CD8-positive, alpha-beta memory T cell (primary cell): Measurements from ENCODE around the gene CAMKMT. TPM values are rescaled to one million over a fixed set of nuclear protein-coding genes. Genes with fewer than 3 reads are reported as not detected.

Source experiments
- CTCF ChIA-PET: fragments of 350-600 bp; sonication (Branson Sonifier 250); formaldehyde crosslinking; loops from one replicate; lab custom pipeline; 2021; ENCODE audit warnings: antibody characterized with exemption; lab: Charles Lee
- POLR2A ChIA-PET: fragments of 350-600 bp; sonication (Branson Sonifier 250); formaldehyde crosslinking; loops from one replicate; lab custom pipeline; 2021; ENCODE audit warnings: antibody characterized with exemption; lab: Charles Lee
- DNase-seq, 5 donors: peaks; one replicate each; pipeline versions ENCODE4 v3.0.0 to v3.0.0-alpha.2; 2020 to 2022; ENCODE audit warnings: mixed read lengths in 1 of 5
- H3K27ac ChIP-seq: one replicate; pipeline ENCODE4 v1.7.0; 2013; ENCODE audit warnings: low read depth, mild to moderate bottlenecking, low read length, moderate library complexity
- H3K27me3 ChIP-seq: 2 replicates; pipeline ENCODE4 v1.7.0; 2013; ENCODE audit warnings: low read length, mild to moderate bottlenecking; ENCODE audit not compliant: insufficient read depth, poor library complexity, severe bottlenecking
- H3K36me3 ChIP-seq: 2 replicates; pipeline ENCODE4 v1.7.0; 2013; ENCODE audit warnings: mild to moderate bottlenecking, low read length, moderate library complexity; ENCODE audit not compliant: insufficient read depth
- H3K4me1 ChIP-seq: 2 replicates; pipeline ENCODE4 v1.7.0; 2013; ENCODE audit warnings: mild to moderate bottlenecking, low read length, moderate library complexity; ENCODE audit not compliant: insufficient read depth
- H3K4me3 ChIP-seq: 2 replicates; pipeline ENCODE4 v1.7.0; 2013; ENCODE audit warnings: mild to moderate bottlenecking, low read length
- H3K9me3 ChIP-seq: 2 replicates; pipeline ENCODE4 v1.7.0; 2013; ENCODE audit warnings: mild to moderate bottlenecking, low read length
- H3K27ac Mint-ChIP-seq, 8 donors: one replicate each; pipeline ENCODE4 v1.8.0; 2020 to 2021; ENCODE audit warnings: mixed read lengths in 8 of 8, mild to moderate bottlenecking in 6 of 8, inconsistent platforms in 3 of 8, moderate library complexity in 3 of 8
- H3K27me3 Mint-ChIP-seq, 2 donors: one replicate each; pipeline ENCODE4 v1.8.0; 2020 to 2021; ENCODE audit warnings: mixed read lengths in 2 of 2, mild to moderate bottlenecking in 1 of 2, moderate library complexity in 1 of 2
- H3K36me3 Mint-ChIP-seq, 3 donors: one replicate each; pipeline ENCODE4 v1.8.0; 2020 to 2021; ENCODE audit warnings: mixed read lengths in 3 of 3, inconsistent platforms in 1 of 3, mild to moderate bottlenecking in 1 of 3
- H3K4me1 Mint-ChIP-seq, 3 donors: one replicate each; pipeline ENCODE4 v1.8.0; 2020 to 2021; ENCODE audit warnings: mixed read lengths in 3 of 3, inconsistent platforms in 1 of 3, mild to moderate bottlenecking in 1 of 3
- H3K4me3 Mint-ChIP-seq, 7 donors: one replicate each; pipeline ENCODE4 v1.8.0; 2020 to 2021; ENCODE audit warnings: mixed read lengths in 7 of 7, mild to moderate bottlenecking in 6 of 7, moderate library complexity in 4 of 7, inconsistent platforms in 2 of 7
- H3K9me3 Mint-ChIP-seq, 5 donors: one replicate each; pipeline ENCODE4 v1.8.0; 2020 to 2022; ENCODE audit warnings: mixed read lengths in 5 of 5, mild to moderate bottlenecking in 3 of 5, moderate library complexity in 2 of 5, inconsistent platforms in 1 of 5
- polyA plus RNA-seq: library from polyadenylated mRNA; unstranded; fragments of 300-500 nt; fragmentation: Illumina TruSeq; gene quantifications from one replicate; pipeline ENCODE4 v1.2.3, GENCODE V29; 2021
- total RNA-seq, 2 experiments: library from RNA; stranded (reverse); gene quantifications; one replicate each; pipeline ENCODE4 v1.2.3, GENCODE V29; 2021

CAMKMT gene
- total and polyA plus RNA-seq, 3 experiments from 2014 or later, result 11.4 to 14.0 (median 11.7) TPM

DNA sequence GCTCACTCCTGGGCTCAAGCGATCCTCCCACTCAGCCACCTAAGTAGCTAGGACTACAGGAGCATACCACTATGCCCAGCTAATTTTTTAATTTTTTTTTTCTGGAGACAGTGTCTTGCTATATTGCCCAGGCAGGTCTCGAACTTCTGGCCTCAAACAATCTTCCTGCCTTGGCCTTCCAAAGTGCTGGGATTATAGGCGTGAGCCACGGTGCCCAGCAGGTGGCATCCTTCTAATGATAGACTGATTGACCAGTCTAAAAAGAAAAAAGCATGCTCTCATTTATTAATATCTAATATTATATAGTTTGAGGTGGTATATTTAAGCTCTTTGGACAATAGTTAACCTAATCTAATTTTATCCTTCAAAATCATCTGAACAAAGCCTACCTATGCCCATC, 198.6 kb downstream of the CAMKMT start:
- Mint-ChIP-seq H3K27ac (no peak overlapping the region), H3K36me3 (peaks cover 9 to 25% (median 12%) of the 10 kb centered on the region in 3 donors), H3K4me3 (no peak overlapping the region), H3K9me3 (no peaks in the 10 kb centered on the region), H3K27me3 (no peaks in the 10 kb centered on the region), H3K4me1 (no peaks in the 10 kb centered on the region)
- Histone ChIP-seq H3K9me3 (no peaks in the 10 kb centered on the region), H3K4me1 (no peaks in the 10 kb centered on the region), H3K27me3 (no peaks in the 10 kb centered on the region), H3K4me3 (no peak overlapping the region), H3K36me3 (no peaks in the 10 kb centered on the region), H3K27ac (no peak overlapping the region)
- CTCF ChIA-PET, result interaction anchor here (0.9 to 1.2 kb wide), 2 partner anchors 11 to 395 kb away, joined by 3 read pairs; no protein-coding TSS in a partner anchor
- DNase-seq, result no peak
- POLR2A ChIA-PET, result no interaction called here

DNA sequence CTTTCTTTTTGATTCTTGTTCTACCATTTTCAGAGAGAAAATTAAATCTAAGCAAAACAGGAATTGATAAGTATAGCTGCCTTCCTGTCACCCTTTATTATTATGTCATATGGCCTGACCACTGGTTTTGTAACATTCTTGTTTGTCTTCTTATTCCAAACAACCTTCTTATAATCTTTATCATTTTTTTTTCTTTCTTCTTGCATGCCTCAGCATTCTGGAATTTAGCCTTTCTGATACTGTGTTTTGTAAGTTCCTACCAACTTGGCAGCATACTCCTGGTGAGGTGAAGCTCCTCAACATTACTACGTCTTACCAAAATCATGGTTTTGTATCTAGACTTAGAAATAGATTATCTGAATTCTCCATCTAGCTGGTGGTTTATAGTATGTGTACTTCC, 199.2 kb downstream of the CAMKMT start:
- Mint-ChIP-seq H3K9me3 (no peaks in the 10 kb centered on the region), H3K4me1 (no peaks in the 10 kb centered on the region), H3K27me3 (no peaks in the 10 kb centered on the region), H3K36me3 (peaks cover 7 to 20% (median 8%) of the 10 kb centered on the region in 3 donors), H3K27ac (no peak overlapping the region), H3K4me3 (no peak overlapping the region)
- Histone ChIP-seq H3K36me3 (no peaks in the 10 kb centered on the region), H3K27ac (no peak overlapping the region), H3K4me1 (no peaks in the 10 kb centered on the region), H3K27me3 (no peaks in the 10 kb centered on the region), H3K9me3 (no peaks in the 10 kb centered on the region), H3K4me3 (no peak overlapping the region)
- no peak for DNase-seq
- CTCF ChIA-PET, result interaction anchor here (1.2 kb wide), 1 partner anchor 11 kb away, joined by 3 read pairs; no protein-coding TSS in a partner anchor
- POLR2A ChIA-PET, result no interaction called here

DNA sequence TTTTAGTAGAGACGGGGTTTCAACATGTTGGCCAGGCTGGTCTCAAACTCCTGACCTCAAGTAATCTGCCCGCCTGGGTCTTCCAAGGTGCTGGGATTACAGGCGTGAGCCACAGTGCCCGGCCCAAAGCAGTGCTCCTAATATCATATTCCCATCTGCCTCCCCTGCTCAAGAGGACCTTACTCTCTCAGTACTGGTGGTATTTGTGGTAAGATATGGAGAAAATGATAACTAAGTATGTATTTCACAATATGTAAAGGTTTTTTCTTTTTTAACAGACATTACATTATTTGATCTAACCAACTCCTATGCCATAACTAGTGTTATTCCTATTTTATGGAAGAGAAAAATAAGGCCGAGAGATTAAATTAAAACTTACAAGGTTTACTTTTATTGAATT, 201.0 kb downstream of the CAMKMT start:
- H3K9me3 ChIP-seq, result no peaks in the 10 kb centered on the region
- peaks cover 4 to 12% (median 5%) of the 10 kb centered on the region in 3 donors for H3K36me3 Mint-ChIP-seq
- H3K27me3 Mint-ChIP-seq, result no peaks in the 10 kb centered on the region
- H3K27ac ChIP-seq, result no peak overlapping the region
- no peak overlapping the region for H3K27ac Mint-ChIP-seq
- H3K4me3 ChIP-seq, result no peak overlapping the region
- H3K36me3 ChIP-seq, result no peaks in the 10 kb centered on the region
- DNase-seq, result no peak
- H3K4me1 Mint-ChIP-seq, result no peaks in the 10 kb centered on the region
- H3K27me3 ChIP-seq, result no peaks in the 10 kb centered on the region
- H3K9me3 Mint-ChIP-seq, result no peaks in the 10 kb centered on the region
- H3K4me1 ChIP-seq, result no peaks in the 10 kb centered on the region
- POLR2A ChIA-PET, result no interaction called here
- no peak overlapping the region for H3K4me3 Mint-ChIP-seq
- CTCF ChIA-PET, result no interaction called here

DNA sequence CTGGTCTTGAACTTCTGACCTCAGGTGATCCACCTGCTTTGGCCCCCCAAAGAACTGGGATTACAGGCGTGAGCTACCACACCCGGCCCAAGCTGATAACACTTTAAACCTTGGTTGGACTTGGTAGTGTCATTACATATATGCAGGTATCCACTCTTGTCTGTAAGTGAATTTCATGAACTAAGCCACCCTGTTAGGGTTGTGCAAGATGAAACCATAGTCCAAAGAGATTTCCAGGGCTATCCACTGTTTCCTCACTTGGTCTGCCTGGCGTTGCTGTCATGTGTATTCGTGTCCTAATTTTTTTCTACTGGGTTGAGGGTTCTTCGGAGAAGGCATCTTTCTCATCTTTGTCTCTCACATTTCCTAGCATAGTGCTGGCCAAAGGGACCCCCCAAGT, 203.0 kb downstream of the CAMKMT start:
- Mint-ChIP-seq H3K36me3 (peaks cover 3 to 4% (median 3%) of the 10 kb centered on the region in 3 donors), H3K4me1 (peaks cover 8 to 16% (median 14%) of the 10 kb centered on the region in 3 donors), H3K4me3 (no peak overlapping the region), H3K27me3 (no peaks in the 10 kb centered on the region), H3K9me3 (no peaks in the 10 kb centered on the region), H3K27ac (no peak overlapping the region)
- ChIA-PET CTCF (no interaction called here), POLR2A (no interaction called here)
- Histone ChIP-seq H3K4me1 (peaks cover 4% of the 10 kb centered on the region), H3K9me3 (no peaks in the 10 kb centered on the region), H3K36me3 (no peaks in the 10 kb centered on the region), H3K27me3 (no peaks in the 10 kb centered on the region), H3K4me3 (no peak overlapping the region), H3K27ac (no peak overlapping the region)
- DNase-seq, result no peak

DNA sequence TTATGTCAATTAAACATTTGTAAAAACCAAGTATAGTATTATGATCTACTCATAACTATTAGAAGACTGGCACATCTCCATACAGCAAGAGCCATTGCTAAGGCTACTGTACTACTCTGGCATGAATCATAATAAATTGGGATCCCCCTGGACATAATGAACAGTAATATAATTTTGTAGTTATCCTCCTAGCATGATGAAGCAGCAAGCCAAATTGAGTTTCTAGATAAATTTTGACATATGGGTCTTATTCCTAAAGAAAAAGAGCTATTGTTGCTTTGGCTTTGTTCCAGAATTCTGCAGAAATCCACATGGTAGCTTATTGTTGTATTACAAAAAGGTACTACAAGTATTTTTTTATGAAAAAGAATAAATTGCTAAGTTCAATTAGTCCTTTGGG, 204.3 kb downstream of the CAMKMT start:
- Histone ChIP-seq H3K36me3 (no peaks in the 10 kb centered on the region), H3K27ac (no peak overlapping the region), H3K4me1 (peaks cover 16% of the 10 kb centered on the region), H3K9me3 (no peaks in the 10 kb centered on the region), H3K27me3 (no peaks in the 10 kb centered on the region), H3K4me3 (no peak overlapping the region)
- Mint-ChIP-seq H3K9me3 (no peaks in the 10 kb centered on the region), H3K4me1 (peaks cover 19 to 28% (median 26%) of the 10 kb centered on the region in 3 donors), H3K27ac (no peak overlapping the region), H3K36me3 (peaks cover 3 to 4% (median 3%) of the 10 kb centered on the region in 3 donors), H3K4me3 (no peak overlapping the region), H3K27me3 (no peaks in the 10 kb centered on the region)
- ChIA-PET POLR2A (no interaction called here), CTCF (no interaction called here)
- no peak for DNase-seq

DNA sequence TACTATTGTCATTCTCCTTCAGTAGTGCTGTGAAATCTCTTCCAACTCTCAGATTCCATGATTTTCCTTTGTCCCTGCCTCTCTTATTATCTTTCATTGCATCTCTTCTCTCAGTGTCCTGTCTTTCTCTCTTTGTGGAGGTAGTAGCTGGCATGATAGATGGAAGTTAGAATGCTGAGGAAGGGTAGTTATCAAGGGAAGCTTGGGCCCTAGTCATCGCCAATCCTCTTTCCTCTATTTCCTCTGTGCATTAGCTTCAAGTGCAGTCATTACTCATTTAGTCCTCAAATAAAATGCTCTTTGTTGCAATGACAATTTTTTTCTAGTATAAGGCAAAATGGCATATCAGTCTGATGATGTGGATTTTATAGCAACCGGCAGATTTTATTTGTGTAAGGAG, 207.7 kb downstream of the CAMKMT start:
- peaks cover 23 to 30% (median 29%) of the 10 kb centered on the region in 3 donors for H3K4me1 Mint-ChIP-seq
- peaks cover 0 to 7% (median 2%) of the 10 kb centered on the region in 3 donors for H3K36me3 Mint-ChIP-seq
- ChIA-PET CTCF (no interaction called here), POLR2A (no interaction called here)
- H3K27me3 Mint-ChIP-seq, result no peaks in the 10 kb centered on the region
- H3K4me1 ChIP-seq, result peaks cover 17% of the 10 kb centered on the region
- H3K36me3 ChIP-seq, result no peaks in the 10 kb centered on the region
- H3K27ac Mint-ChIP-seq, result no peak overlapping the region
- H3K4me3 Mint-ChIP-seq, result no peak overlapping the region
- DNase-seq, result no peak
- H3K4me3 ChIP-seq, result no peak overlapping the region
- no peaks in the 10 kb centered on the region for H3K9me3 Mint-ChIP-seq
- no peaks in the 10 kb centered on the region for H3K27me3 ChIP-seq
- no peaks in the 10 kb centered on the region for H3K9me3 ChIP-seq
- H3K27ac ChIP-seq, result no peak overlapping the region

DNA sequence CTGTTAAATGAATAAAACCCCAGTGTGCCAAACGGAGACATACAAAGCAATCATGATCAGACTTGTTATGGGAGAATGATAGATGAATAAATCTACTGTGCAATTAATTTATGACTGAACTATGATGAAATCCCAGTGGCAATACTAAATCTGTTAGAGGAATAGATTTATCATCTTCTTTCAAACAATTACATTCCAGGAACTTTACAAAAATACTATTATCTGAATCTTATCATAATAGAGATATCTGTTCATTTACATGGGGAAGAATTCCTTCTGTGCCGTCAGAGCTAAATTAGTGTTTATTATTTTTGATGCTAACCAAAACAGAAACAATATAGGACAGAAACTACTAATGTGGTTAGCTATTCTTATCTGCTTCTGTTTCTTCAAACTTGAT, 208.5 kb downstream of the CAMKMT start:
- H3K27me3 ChIP-seq, result no peaks in the 10 kb centered on the region
- H3K27ac ChIP-seq, result no peak overlapping the region
- no peak overlapping the region for H3K4me3 Mint-ChIP-seq
- DNase-seq, result no peak
- H3K27me3 Mint-ChIP-seq, result no peaks in the 10 kb centered on the region
- no peak overlapping the region for H3K27ac Mint-ChIP-seq
- peaks cover 23 to 30% (median 29%) of the 10 kb centered on the region in 3 donors for H3K4me1 Mint-ChIP-seq
- peaks cover 17% of the 10 kb centered on the region for H3K4me1 ChIP-seq
- CTCF ChIA-PET, result no interaction called here
- POLR2A ChIA-PET, result no interaction called here
- no peaks in the 10 kb centered on the region for H3K36me3 ChIP-seq
- H3K36me3 Mint-ChIP-seq, result peaks cover 0 to 7% (median 0%) of the 10 kb centered on the region in 3 donors
- H3K9me3 Mint-ChIP-seq, result no peaks in the 10 kb centered on the region
- no peaks in the 10 kb centered on the region for H3K9me3 ChIP-seq
- no peak overlapping the region for H3K4me3 ChIP-seq

DNA sequence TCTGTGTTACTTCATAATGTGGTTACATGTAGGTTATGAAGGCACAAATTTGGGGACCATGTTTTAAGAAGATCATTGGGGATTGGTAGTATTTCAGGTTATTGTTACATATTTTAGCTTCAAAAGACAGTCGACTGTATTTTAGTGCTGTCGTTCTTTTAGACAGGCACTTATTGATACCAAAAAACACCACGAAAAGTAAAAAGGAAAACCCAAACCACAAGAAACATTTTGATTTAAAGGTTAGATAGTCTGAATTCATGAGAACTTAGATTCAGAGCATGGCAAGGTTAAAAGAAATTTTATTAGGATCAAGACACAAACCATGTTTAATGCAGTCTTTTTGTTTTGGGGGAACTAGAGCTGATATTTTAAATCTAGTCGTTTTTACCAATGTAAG, 209.0 kb downstream of the CAMKMT start:
- no peak for DNase-seq
- Histone ChIP-seq H3K36me3 (no peaks in the 10 kb centered on the region), H3K4me1 (peaks cover 17% of the 10 kb centered on the region), H3K4me3 (no peak overlapping the region), H3K27me3 (no peaks in the 10 kb centered on the region), H3K27ac (no peak overlapping the region), H3K9me3 (no peaks in the 10 kb centered on the region)
- H3K27ac Mint-ChIP-seq, result peak overlapping the region in 3 of 8 donors; percentile 1 to 34 (median 18)
- no peaks in the 10 kb centered on the region for H3K27me3 Mint-ChIP-seq
- peaks cover 24 to 30% (median 29%) of the 10 kb centered on the region in 3 donors for H3K4me1 Mint-ChIP-seq
- POLR2A ChIA-PET, result no interaction called here
- H3K9me3 Mint-ChIP-seq, result no peaks in the 10 kb centered on the region
- CTCF ChIA-PET, result no interaction called here
- peaks cover 0 to 7% (median 0%) of the 10 kb centered on the region in 3 donors for H3K36me3 Mint-ChIP-seq
- H3K4me3 Mint-ChIP-seq, result no peak overlapping the region
